Activated T-helper 2 cell treated with anti-CD3 and anti-CD28 coated beads, Interferon-gamma antibody, Interleukin-2, Interleukin-4, amounts not matched to agents 10 μg/mL and 5 μg/mL and 100 μg/mL, durations not matched to agents 14 hours and 24 hours and 36 hours (primary cell): ENCODE data around the gene RCAN2. TPM values are rescaled to one million over a fixed set of nuclear protein-coding genes. Genes with fewer than 3 reads are reported as not detected.

Experiments used
- DNase-seq: peaks from one replicate; pipeline ENCODE4 v3.0.0; 2021; ENCODE audit warnings: low spot score
- H3K27ac Mint-ChIP-seq: one replicate; pipeline ENCODE4 v1.8.0; 2021; ENCODE audit warnings: mixed read lengths
- H3K27me3 Mint-ChIP-seq: one replicate; pipeline ENCODE4 v1.8.0; 2021; ENCODE audit warnings: low read depth, mixed read lengths
- H3K36me3 Mint-ChIP-seq: one replicate; pipeline ENCODE4 v1.8.0; 2021; ENCODE audit warnings: low read depth, mixed read lengths
- H3K4me1 Mint-ChIP-seq: one replicate; pipeline ENCODE4 v1.8.0; 2021; ENCODE audit warnings: low read depth, mixed read lengths
- H3K4me3 Mint-ChIP-seq: one replicate; pipeline ENCODE4 v1.8.0; 2021; ENCODE audit warnings: low read depth, mild to moderate bottlenecking, moderate library complexity, mixed read lengths
- H3K9me3 Mint-ChIP-seq: one replicate; pipeline ENCODE4 v1.8.0; 2021; ENCODE audit warnings: mixed read lengths
- intact Hi-C: fragments of 100-400 bp; cut with micrococcal nuclease; formaldehyde crosslinking; loops from one replicate; pipeline ENCODE4 v1.15.1; 2023
- total RNA-seq: library from RNA; stranded (reverse); gene quantifications from 2 replicates; pipeline ENCODE4 v1.2.3, GENCODE V29; 2022

Gene RCAN2
- total RNA-seq, 1 donor from 2014 or later: not detected

DNA sequence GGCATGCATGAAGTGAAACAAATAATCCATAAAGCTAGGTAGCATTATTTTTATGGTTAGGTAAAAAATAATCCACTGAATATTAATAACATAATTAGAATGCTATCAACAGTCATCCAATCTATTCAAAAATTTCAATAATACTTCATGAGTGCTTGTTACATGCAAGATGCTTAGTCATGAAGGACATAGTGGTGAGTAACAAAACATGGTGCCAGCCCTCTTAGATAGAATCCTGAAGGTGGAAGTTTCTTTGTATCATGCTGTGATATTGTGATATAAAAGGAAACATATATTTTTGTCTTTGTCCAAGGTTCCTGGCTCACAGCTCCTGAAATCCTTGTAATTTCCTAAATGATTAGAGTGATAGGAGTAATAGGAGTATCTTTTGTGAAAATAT is 14.9 kb downstream of the RCAN2 start:
- no peak for DNase-seq
- H3K36me3 Mint-ChIP-seq: no peaks in the 10 kb centered on the region
- intact Hi-C loops: no loop called here
- H3K27me3 Mint-ChIP-seq: no peaks in the 10 kb centered on the region
- H3K27ac Mint-ChIP-seq: no peak overlapping the region
- H3K9me3 Mint-ChIP-seq: no peaks in the 10 kb centered on the region
- no peaks in the 10 kb centered on the region for H3K4me1 Mint-ChIP-seq
- H3K4me3 Mint-ChIP-seq: no peak overlapping the region

DNA sequence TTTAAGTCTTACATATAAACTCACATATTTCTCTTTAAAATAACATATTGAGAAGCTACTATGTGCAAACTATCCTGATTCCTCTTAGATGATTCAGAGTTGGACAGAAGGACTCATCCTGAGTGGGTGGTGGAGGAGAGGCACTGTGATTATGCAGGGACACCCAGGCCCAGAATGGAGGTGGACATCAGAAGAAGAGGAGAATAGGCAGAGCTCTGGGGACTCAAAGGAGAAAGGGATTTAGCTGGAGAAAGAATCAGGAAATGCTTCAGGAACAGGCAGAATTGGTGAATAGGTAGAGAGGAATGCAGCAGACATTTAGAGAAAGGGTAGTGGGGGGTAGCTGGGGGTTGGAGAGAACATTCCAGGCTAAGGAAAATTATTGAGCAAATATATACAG is 17.4 kb downstream of the RCAN2 start:
- no peak overlapping the region for H3K27ac Mint-ChIP-seq
- no peaks in the 10 kb centered on the region for H3K4me1 Mint-ChIP-seq
- intact Hi-C loops: no loop called here
- H3K36me3 Mint-ChIP-seq: no peaks in the 10 kb centered on the region
- DNase-seq: no peak
- H3K27me3 Mint-ChIP-seq: peaks cover 4% of the 10 kb centered on the region
- no peak overlapping the region for H3K4me3 Mint-ChIP-seq
- H3K9me3 Mint-ChIP-seq: no peaks in the 10 kb centered on the region

DNA sequence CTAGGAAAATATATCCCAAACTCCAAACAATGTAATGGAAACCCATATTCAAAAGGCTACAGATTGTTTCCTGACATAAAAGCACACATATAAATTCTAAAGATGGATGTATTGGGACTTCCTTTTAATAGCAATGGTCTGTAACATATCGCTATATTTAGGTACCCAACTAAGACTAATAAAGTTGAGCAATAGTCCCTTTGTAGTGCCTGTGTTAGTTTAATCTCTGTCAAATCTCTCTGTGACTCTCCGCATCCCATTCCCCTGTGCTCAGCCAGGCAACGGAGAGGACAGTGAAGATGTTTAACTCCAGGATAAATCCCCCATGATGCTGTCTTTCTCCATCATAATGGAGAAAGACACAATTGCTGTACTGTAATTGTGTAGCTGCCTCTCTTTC is 19.0 kb downstream of the RCAN2 start:
- peaks cover 4% of the 10 kb centered on the region for H3K27me3 Mint-ChIP-seq
- H3K27ac Mint-ChIP-seq: no peak overlapping the region
- intact Hi-C loops: no loop called here
- no peaks in the 10 kb centered on the region for H3K9me3 Mint-ChIP-seq
- H3K4me3 Mint-ChIP-seq: no peak overlapping the region
- no peaks in the 10 kb centered on the region for H3K36me3 Mint-ChIP-seq
- H3K4me1 Mint-ChIP-seq: no peaks in the 10 kb centered on the region
- no peak for DNase-seq

DNA sequence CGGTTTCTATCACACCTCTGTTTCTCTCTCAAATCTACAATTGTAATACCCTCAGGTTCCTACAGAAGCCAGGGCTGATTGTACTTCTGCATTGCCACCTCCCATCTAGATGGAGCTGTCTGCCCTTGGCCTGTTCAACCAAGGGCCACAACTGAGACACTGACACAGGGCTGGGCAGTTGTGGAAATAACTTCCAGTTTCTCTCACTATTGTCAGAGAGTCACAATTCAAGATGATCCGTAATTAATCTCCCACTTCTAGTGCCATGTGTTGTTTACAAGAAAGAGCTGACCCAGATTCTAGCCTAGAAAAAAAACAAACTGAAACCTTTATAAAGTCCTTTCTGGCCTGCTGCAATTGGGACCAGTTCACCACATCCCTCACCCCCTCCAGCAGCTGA is 22.2 kb downstream of the RCAN2 start:
- H3K27ac Mint-ChIP-seq: no peak overlapping the region
- H3K36me3 Mint-ChIP-seq: no peaks in the 10 kb centered on the region
- no peak overlapping the region for H3K4me3 Mint-ChIP-seq
- H3K9me3 Mint-ChIP-seq: no peaks in the 10 kb centered on the region
- peaks cover 6% of the 10 kb centered on the region for H3K27me3 Mint-ChIP-seq
- intact Hi-C loops: no loop called here
- DNase-seq: no peak
- H3K4me1 Mint-ChIP-seq: no peaks in the 10 kb centered on the region

DNA sequence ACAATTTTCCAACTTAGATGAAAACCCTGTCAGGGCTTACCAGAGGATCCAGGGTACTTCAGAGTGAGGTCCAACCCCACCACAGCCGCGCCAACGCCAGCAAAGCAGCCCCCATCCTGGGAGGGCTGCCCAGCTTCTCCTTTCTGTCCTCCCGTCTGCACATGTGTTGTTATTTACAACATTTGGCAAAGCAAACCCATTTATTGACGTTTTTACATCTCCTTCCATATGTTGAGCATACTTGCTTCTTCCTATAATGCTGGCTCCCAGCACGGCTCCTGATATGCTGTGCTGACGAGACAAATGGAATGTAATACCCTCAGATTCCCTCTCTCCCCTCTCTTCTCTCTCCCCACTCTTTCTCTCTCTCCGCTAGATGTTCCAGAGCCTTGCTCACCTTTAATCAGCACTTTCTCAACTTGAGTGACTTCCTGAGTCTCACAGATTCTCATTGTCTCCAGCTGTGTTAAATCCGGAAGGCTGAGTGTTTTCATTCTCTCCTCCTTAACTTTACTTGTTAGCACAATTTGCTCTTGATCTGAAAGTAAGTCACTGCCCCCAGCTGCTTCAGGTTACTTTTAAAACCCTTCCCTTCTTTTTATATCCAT is 22.7 kb downstream of the RCAN2 start:
- Mint-ChIP-seq H3K27me3 (peaks cover 6% of the 10 kb centered on the region), H3K4me3 (no peak overlapping the region), H3K4me1 (no peaks in the 10 kb centered on the region), H3K36me3 (no peaks in the 10 kb centered on the region), H3K9me3 (no peaks in the 10 kb centered on the region), H3K27ac (no peak overlapping the region)
- intact Hi-C loops: no loop called here
- no peak for DNase-seq

DNA sequence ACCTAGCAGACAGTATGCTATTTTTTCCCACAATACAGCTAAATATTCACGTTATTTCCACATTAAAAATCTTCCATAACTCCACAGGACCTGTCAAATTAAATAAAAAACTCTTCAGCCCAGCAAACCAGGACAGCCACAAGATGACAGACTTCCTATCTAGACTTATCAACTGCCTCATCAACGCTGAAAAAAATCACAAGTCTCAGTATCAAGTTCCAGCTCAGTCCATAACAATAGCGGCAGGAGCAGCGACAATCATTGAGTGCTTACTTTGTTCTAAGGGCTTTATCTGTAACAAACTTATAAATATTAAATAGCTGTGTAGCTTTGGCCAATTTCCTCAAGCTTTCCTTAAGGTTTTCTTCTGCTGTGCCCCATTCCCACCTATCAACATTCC is 24.7 kb downstream of the RCAN2 start:
- intact Hi-C loops: no loop called here

DNA sequence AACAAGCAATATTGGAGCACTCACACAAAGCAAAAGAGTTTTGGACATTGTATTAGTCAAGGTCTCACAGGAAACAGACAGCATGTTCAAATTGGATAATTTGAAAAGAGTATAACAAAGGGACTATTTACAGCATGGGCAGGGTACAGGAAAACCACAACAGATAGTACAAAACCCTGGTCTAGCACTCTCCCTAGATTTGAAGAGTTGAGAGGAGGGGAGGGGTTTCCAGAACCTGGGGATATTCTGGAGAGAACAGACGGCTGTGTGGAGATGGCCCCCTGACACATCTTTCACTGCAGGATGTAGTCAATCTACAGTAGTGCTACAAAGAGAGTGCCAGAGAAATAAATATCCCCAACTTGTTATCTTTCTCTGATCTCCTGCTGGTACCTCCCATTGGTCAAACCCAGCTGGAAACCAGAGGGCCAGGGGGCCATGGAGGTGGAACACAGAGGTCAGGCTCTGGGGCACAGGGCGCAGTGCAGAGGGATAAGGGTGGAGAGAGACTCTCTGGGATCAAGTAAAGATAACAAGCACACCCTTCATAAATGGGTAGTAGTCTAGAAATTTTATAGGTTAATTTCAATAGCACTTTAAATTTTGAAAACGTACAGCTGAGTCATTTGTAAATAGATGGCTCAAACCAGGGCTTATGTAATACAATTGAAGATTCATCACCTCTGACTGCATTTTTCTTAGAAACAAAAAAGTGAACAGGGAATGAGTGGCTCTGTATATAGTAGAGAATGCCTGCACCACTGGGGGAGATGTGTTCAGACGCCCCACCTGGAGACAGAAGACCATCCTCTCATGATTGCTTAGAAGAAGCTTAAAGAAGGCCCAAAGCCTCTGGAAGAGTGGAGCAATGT is 25.7 kb downstream of the RCAN2 start:
- Mint-ChIP-seq H3K4me3 (no peak overlapping the region), H3K4me1 (no peaks in the 10 kb centered on the region), H3K36me3 (no peaks in the 10 kb centered on the region), H3K27ac (no peak overlapping the region), H3K27me3 (peaks cover 5% of the 10 kb centered on the region), H3K9me3 (no peaks in the 10 kb centered on the region)
- intact Hi-C loops: no loop called here
- no peak for DNase-seq

More for the DNA sequence above, 24.7 kb downstream of the RCAN2 start:
- no peak for DNase-seq
- no peaks in the 10 kb centered on the region for H3K9me3 Mint-ChIP-seq
- no peaks in the 10 kb centered on the region for H3K4me1 Mint-ChIP-seq
- H3K27ac Mint-ChIP-seq: no peak overlapping the region
- no peak overlapping the region for H3K4me3 Mint-ChIP-seq
- peaks cover 8% of the 10 kb centered on the region for H3K27me3 Mint-ChIP-seq
- no peaks in the 10 kb centered on the region for H3K36me3 Mint-ChIP-seq

DNA sequence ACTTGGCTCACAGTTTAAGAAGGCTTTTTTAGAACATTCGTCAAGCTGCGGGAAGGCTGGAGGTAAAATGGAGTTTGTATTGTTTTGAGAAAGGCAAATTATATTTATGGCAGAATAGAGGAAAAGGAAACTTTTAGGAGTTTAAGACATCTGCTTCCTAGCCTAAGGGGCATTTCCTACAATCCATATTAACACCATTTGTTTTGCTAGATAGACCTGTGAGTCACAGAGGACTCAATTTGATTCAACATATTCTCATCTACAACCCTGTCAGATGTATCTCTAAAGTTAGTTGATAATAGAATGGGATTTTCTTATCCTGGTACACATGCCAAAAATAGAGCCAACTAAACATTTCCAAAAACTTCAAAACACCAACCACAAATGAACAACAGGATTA is 35.0 kb downstream of the RCAN2 start:
- H3K27me3 Mint-ChIP-seq: peaks cover 8% of the 10 kb centered on the region
- intact Hi-C loops: no loop called here

DNA sequence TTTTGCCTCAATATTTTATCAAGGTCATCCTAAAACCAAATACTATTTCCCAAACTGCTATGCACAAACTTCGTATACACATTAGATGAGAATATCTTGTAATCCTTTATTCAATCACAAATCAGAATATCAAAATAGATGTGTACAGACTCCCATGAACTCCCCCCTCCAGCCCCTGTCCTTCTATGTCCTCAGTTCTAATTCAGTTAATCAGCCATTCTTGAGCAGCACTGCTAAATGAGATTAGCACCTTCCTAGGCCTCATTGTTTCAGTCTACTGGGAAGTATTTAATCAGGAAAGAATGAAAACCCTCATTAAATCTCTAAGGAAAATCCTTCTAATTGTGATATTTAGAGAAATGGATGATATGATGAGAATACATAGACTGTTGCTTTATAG is 36.6 kb downstream of the RCAN2 start:
- Mint-ChIP-seq H3K27me3 (peaks cover 12% of the 10 kb centered on the region), H3K36me3 (no peaks in the 10 kb centered on the region), H3K27ac (no peak overlapping the region), H3K4me1 (no peaks in the 10 kb centered on the region), H3K9me3 (no peaks in the 10 kb centered on the region), H3K4me3 (no peak overlapping the region)
- intact Hi-C loops: no loop called here
- DNase-seq: no peak

More for the DNA sequence above, 35.0 kb downstream of the RCAN2 start:
- Mint-ChIP-seq H3K4me1 (no peaks in the 10 kb centered on the region), H3K9me3 (no peaks in the 10 kb centered on the region), H3K36me3 (no peaks in the 10 kb centered on the region), H3K27ac (no peak overlapping the region), H3K4me3 (no peak overlapping the region)
- DNase-seq: no peak

DNA sequence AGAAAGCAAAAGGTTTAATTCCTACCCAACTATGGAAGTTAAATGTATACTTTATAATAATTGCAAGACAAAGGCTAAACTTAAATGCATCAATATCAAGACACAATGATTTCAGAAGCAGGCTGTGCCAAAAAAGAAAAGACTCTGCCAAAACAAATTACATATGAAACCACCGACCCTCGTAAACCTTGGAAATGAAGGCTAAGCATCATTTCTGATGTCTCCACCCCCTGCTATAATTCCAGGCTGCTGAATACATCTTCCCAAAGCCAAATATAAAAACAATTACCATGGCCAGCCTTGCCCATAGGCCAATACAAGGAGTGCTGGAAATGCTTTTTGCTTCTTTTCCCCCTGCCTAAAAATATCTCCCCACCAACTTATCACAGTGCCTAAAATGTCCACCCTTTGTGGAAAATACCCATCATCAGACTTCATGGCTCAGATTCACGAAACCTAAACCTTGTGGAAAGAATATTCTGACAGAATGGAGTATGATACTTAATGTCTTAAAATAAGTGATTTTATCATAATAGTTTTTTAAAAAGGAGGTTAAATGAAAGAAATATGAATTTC is 37.4 kb downstream of the RCAN2 start:
- H3K9me3 Mint-ChIP-seq: no peaks in the 10 kb centered on the region
- DNase-seq: no peak
- peaks cover 12% of the 10 kb centered on the region for H3K27me3 Mint-ChIP-seq
- no peak overlapping the region for H3K4me3 Mint-ChIP-seq
- no peaks in the 10 kb centered on the region for H3K36me3 Mint-ChIP-seq
- intact Hi-C loops: no loop called here
- no peaks in the 10 kb centered on the region for H3K4me1 Mint-ChIP-seq
- H3K27ac Mint-ChIP-seq: no peak overlapping the region

DNA sequence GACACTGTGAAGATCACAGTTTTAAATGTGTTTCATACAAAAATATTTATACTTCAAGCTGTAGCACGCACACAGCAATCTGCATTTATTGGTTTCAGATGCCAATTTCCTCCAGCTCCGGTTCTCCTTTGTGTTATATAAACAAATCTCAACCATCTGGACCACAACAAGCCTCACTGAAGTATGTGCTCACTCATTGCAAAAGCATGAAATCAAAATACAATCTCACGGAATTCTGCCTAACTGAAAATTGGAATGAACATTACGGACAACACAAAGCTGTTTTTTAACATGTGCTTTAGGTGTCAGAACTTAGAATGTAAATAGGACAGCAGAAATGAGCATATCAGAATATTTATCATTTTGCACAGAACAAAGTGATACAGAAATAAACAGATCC is 38.0 kb downstream of the RCAN2 start:
- Mint-ChIP-seq H3K4me1 (no peaks in the 10 kb centered on the region), H3K9me3 (no peaks in the 10 kb centered on the region), H3K4me3 (no peak overlapping the region), H3K27ac (no peak overlapping the region), H3K36me3 (no peaks in the 10 kb centered on the region), H3K27me3 (peaks cover 12% of the 10 kb centered on the region)
- intact Hi-C loops: no loop called here
- DNase-seq: no peak

DNA sequence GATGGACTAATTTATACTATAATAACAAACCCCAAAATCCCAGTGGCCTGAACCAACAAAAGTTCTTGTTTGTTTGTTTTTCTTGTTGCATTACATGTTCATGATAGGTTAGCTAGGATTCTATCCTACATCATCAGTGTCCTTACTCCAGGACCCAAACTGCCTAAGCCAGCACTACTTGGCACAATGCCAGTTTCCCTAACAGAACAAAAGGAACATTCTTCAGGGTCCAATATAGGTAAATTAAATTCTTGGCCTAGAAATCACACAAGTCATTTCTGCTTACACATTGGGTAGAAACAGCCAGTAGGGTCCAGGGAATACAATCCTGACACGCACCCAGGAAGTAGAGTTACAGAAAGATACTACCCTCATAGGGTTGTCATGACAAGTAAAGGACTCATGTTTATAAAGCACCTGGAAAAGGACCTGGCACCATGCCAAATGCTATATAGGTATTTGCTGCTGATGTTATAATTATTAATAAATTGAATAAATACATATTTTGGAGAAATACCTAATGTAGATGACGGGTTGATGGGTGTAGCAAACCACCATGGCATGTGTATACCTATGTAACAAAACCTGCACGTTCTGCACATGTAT is 38.8 kb downstream of the RCAN2 start:
- no peak for DNase-seq
- Mint-ChIP-seq H3K4me3 (no peak overlapping the region), H3K4me1 (no peaks in the 10 kb centered on the region), H3K9me3 (no peaks in the 10 kb centered on the region), H3K27me3 (peaks cover 14% of the 10 kb centered on the region), H3K36me3 (no peaks in the 10 kb centered on the region), H3K27ac (no peak overlapping the region)
- intact Hi-C loops: no loop called here

DNA sequence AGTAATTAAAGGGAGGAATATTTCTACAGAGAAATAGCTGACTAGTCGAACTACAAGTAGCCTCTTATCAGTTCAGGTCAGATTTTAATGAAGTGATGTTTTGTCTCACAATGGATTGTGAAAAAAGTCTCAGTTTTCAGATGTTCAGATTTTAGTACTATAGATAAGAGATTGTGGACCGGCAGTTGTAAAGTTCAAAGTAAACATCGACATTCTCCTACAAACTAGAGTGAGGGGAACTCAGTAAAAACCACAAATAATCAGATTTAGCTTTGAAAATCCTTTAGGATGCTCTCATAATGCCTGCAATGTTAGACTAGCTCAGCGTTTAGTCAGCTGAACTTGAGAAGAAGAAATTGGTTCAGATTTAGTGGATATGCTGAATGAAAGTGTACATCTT is 39.9 kb downstream of the RCAN2 start:
- H3K27ac Mint-ChIP-seq: no peak overlapping the region
- H3K27me3 Mint-ChIP-seq: peaks cover 7% of the 10 kb centered on the region
- intact Hi-C loops: no loop called here
- H3K9me3 Mint-ChIP-seq: no peaks in the 10 kb centered on the region
- no peak for DNase-seq
- no peak overlapping the region for H3K4me3 Mint-ChIP-seq
- no peaks in the 10 kb centered on the region for H3K36me3 Mint-ChIP-seq
- no peaks in the 10 kb centered on the region for H3K4me1 Mint-ChIP-seq
